H54 (cell line): ENCODE measurements around the gene COL27A1.

ENCODE experiments used
- DNase-seq: peaks from one replicate; pipeline ENCODE4 v3.0.0; 2011; ENCODE audit warnings: low spot score, mixed read lengths; ENCODE audit not compliant: insufficient read length
- FAIRE-seq: peaks from 3 replicates; lab custom pipeline; 2011; peaks lifted over from hg19 to GRCh38; lab: Jason Lieb, UNC
- POLR2A ChIP-seq: IDR thresholded peaks from 2 replicates; pipeline ENCODE4 v1.6.1; 2011; ENCODE audit warnings: low read depth, mild to moderate bottlenecking, low read length

Gene COL27A1

GRCh38 chr9:114227288-114228015 lies 72.1 kb downstream of the COL27A1 start:
- FAIRE-seq, result no peak
- no peak for TF ChIP-seq POLR2A
- no peak for DNase-seq

- FAIRE-seq, result no peak
- no peak for DNase-seq
- no peak for TF ChIP-seq POLR2A
Measured at GRCh38 chr9:114228016-114228808, 72.9 kb downstream of the COL27A1 start.

DNA sequence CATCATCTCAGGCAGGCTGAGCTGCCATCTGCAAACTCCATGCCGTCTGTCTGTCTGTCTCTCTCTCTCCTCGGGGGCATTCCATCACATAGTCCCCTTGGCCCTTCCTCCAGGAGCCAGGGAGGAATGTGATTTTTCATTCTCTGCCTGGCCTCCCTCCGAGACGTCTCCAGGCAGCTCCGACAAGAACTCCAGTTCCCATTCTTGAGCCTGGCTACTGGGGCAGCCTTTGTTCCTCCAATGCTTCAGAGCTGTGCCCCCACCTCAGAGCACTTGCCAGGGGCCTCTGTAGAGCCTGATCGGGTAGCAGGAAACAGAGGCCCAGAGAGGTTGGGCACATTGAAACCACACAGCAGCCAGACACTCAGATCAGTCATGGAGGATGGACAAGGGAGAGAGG lies 74.0 kb downstream of the COL27A1 start:
- no peak for TF ChIP-seq POLR2A
- DNase-seq (no peak), FAIRE-seq (no peak)

DNA sequence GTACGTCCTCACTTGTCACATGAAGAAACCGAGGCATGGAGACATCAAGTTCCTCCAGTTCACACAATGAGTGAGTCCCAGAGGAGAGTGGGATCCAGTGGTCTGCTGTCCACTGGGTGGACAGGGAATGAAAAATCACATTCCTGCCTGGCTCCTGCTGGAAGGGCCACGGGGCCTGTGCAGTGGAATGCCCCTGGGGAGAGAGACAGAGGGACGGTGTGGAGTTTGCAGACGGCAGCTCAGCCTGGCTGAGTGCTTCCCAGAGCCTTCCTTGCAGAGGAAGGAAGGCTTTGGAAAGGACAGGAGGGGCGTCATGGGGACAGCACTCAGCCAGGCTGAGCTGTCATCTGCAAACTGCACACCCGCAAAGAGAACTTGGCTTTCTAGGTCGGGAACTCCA lies 74.7 kb downstream of the COL27A1 start:
- FAIRE-seq, result no peak
- TF ChIP-seq POLR2A, result no peak
- no peak for DNase-seq

DNA sequence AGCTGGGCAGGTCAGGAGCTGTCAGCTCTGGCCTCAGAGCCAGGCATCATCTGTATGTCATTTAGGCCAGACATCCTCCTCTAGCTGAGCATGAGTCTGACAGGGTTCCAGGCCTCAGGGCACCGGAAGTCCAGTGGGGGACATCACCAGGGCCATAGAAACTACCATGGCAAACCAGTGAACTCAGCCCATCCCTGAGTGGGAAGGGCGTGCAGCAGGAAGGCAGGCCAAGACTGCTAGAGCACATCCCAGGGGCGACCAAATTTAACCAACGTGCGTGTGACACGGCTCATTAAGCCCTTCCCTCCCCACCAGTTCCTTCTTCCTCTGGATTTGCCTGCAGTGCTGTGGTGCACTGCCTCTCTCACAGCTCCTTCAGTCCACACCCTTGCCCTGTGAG lies 75.9 kb downstream of the COL27A1 start:
- DNase-seq (no peak), FAIRE-seq (no peak)
- no peak for TF ChIP-seq POLR2A

- FAIRE-seq (no peak), DNase-seq (no peak)
- TF ChIP-seq POLR2A, result no peak
Measured at GRCh38 chr9:114231719-114232449, 76.5 kb downstream of the COL27A1 start.

DNA sequence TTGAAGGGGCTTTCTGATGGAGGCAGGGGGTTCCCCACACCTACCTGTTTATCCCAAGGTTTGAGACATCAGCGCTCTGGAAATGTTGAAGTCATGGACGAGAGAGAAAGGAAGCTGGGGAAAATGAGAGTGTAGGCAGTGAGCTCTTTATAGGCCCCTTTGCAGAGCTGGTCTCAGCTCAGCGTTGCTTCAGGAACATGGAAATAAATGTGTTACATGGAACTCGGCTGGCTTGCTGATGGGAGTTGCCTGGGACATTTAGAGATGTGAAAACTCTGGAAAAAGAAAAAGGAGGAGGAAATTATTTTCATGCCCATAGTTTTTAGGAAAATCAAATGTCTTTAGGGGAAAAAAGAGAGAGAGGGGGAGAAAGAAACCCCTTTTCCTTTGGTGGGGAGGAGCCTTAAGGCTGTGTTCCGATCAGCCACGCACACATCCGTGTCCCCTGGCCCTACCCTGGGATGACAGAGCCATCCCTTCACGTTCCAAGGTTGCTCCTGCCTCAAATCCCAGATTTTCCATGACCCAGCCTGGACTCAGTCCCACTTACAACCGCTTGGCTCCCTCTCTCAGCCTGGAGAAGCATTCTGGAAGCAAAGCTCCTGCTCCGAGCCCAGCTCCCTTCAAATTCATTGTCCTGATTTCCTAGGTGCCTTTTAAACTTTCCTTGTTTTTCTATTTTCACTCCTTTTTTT lies 78.3 kb downstream of the COL27A1 start:
- FAIRE-seq (no peak), DNase-seq (no peak)
- no peak for TF ChIP-seq POLR2A

DNA sequence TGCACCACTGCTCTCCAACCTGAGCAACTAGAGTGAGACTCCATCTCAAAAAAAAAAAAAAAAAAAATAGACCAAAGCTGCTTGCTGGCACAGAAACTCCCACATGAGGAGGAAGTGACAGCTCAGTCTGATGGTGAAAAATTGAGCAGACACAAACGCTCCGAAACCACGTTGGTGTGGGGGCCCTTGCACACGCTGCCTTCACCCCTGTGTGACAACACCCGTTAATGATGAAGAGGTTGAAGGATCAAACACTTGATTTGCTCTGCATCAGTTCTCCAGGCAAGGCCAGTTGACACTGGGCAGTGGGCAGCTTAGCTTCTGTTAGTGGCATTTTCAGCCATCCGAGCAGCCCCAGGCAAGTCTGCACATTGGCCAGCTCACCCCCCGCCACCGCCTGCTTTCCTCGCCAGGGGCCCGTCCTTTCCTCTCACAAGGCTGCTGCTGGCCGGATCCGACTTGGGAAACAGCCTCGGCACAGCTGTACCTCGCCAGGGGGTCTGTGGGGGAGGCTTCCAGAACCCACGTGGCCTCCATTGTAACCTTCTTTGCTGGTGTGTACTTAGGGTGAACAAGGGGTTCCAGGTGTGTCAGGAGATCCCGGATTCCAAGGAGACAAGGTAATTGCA lies 79.8 kb downstream of the COL27A1 start:
- FAIRE-seq (no peak), DNase-seq (no peak)
- TF ChIP-seq POLR2A, result no peak

DNA sequence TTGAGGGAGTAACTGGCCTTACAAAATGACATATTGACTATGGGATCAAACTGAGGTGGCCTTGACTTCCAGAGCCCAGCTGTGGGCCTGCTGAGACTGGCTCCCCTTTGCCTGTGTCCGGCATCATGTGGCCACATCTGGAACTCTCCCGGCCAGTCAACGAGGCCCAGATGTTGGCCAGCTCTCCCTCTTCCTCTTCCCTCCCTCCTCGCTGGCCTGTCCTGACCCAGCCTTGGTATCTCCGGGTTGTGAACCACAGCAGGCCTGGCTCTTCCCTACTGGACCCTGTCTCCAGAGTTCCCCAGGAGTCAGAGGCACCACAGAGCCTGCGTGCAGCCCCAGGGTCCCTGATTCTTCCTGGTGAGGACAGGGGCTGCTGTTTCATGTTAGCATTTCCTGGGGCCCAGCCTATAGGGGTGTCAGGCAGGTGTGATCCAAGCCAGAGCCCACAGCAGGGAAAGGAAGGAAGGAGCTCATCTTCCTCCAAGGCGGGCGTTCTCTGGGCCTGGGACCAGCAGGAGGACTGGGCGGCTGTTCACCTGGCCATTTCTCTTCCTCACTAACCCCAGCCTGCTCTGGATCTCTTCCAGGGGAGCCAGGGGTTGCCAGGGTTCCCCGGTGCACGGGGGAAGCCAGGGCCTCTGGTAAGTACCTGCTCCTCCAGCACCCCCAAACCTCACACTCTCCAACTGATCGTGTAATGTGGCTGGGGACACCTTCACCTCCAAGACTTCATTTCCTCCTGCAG lies 81.2 kb downstream of the COL27A1 start:
- no peak for TF ChIP-seq POLR2A
- no peak for FAIRE-seq
- no peak for DNase-seq

GRCh38 chr9:114237247-114237646 lies 81.9 kb downstream of the COL27A1 start:
- TF ChIP-seq POLR2A, result no peak
- DNase-seq (no peak), FAIRE-seq (no peak)

- no peak for TF ChIP-seq POLR2A
- FAIRE-seq (no peak), DNase-seq (no peak)
Measured at GRCh38 chr9:114237781-114238180, 82.4 kb downstream of the COL27A1 start.

- FAIRE-seq (no peak), DNase-seq (no peak)
- no peak for TF ChIP-seq POLR2A
Measured at GRCh38 chr9:114238472-114238871, 83.1 kb downstream of the COL27A1 start.
